ENCODE measurements around the gene ATP5PB.

ATP5PB gene

DNA sequence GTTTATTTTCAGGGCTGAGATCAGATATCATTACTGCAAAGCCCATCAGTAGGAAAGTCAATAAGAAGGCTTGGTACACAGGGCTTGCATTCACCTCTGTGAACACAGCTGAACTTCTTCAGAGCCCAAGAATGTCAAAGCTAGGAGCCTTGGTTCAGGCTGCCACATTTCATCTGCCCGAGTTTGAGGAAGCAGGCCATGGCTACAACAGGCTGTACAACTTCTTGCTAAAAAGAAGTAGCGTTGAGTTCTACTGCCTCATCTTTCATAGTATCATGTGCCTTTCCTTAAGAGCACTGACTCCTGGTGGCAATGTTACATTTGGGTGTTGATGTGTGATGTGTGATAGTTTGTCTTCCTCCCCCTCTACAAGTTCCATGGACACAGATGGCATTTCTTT, 34.6 kb downstream of the ATP5PB start:
- TF ChIP-seq, protein P1, sequence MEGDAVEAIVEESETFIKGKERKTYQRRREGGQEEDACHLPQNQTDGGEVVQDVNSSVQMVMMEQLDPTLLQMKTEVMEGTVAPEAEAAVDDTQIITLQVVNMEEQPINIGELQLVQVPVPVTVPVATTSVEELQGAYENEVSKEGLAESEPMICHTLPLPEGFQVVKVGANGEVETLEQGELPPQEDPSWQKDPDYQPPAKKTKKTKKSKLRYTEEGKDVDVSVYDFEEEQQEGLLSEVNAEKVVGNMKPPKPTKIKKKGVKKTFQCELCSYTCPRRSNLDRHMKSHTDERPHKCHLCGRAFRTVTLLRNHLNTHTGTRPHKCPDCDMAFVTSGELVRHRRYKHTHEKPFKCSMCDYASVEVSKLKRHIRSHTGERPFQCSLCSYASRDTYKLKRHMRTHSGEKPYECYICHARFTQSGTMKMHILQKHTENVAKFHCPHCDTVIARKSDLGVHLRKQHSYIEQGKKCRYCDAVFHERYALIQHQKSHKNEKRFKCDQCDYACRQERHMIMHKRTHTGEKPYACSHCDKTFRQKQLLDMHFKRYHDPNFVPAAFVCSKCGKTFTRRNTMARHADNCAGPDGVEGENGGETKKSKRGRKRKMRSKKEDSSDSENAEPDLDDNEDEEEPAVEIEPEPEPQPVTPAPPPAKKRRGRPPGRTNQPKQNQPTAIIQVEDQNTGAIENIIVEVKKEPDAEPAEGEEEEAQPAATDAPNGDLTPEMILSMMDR (IDR thresholded peaks at IDR 0.05; ENCODE audit: control extremely low read depth, extremely low read depth, low read depth, missing control alignments), result no peak
- no peak for DNase-seq (ENCODE audit: extremely low spot score)
- ChIA-PET CTCF (interaction anchor here (2.1 to 9.7 kb wide), 3 partner anchors 14 to 260 kb away, joined by 5 to 75 read pairs (median 46); no protein-coding TSS in a partner anchor), POLR2A (no interaction called here)

DNA sequence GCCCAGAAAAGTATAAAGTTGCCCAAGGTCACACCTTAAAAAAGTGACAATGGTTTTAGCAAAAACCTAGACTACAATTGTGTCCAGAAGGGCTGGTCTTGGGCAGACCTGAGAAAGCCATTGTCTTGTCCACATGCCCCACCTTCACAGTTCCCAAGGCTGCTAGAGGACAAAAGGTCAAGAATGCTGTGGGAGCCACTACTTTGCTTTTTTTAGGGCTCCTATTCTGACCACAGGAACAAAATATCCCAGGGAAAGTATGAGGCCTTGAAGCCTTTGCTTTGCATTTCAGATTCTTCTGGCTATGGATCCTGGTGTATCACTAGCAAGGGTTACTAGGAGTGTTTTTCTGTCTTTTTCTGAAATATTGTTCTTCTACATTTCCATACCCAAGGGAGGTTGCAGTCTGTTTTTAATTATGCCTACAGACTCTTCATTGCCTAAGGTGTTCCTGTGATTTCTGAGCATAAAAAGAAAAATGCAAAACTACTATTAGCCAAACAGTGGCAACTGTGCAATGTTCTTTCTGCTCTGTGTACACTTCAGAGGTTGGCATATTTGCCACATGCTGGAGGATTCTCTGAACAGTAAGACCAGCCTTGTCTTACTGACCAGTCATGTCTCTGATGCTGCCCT, 35.2 kb downstream of the ATP5PB start:
- TF ChIP-seq, protein P1 (IDR thresholded peaks at IDR 0.05; ENCODE audit: control extremely low read depth, extremely low read depth, low read depth, missing control alignments), result no peak
- no peak for DNase-seq (ENCODE audit: extremely low spot score)
- ChIA-PET CTCF (interaction anchor here (1.7 to 9.7 kb wide), 6 partner anchors 8 to 265 kb away, joined by 4 to 75 read pairs (median 16); no protein-coding TSS in a partner anchor), POLR2A (no interaction called here)

DNA sequence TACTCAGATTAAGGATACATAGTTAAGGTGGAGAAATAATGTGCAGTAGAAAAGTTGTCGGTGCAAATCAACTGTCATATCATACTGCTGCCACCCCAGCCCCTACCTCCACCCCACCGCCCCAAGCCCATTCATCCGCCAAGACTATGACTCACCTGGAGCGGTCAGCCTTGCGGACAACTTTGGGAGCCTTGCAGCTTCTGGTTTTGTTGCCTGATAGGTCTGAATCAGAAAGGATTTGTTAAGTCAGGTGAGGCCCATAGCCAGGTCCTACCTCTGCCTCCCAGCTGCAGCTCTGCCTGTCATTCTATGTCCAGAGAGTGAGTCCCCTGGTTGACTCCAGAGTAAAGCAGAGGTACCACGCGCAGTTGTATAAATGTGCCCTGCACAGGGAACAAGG, 37.2 kb downstream of the ATP5PB start:
- ChIA-PET POLR2A (no interaction called here), CTCF (interaction anchor here (0.9 to 2.3 kb wide), 8 partner anchors 10 to 279 kb away, joined by 3 to 19 read pairs (median 4); no protein-coding TSS in a partner anchor)
- no peak for DNase-seq (ENCODE audit: extremely low spot score)
- TF ChIP-seq, protein P1 (IDR thresholded peaks at IDR 0.05; ENCODE audit: control extremely low read depth, extremely low read depth, low read depth, missing control alignments), result no peak

DNA sequence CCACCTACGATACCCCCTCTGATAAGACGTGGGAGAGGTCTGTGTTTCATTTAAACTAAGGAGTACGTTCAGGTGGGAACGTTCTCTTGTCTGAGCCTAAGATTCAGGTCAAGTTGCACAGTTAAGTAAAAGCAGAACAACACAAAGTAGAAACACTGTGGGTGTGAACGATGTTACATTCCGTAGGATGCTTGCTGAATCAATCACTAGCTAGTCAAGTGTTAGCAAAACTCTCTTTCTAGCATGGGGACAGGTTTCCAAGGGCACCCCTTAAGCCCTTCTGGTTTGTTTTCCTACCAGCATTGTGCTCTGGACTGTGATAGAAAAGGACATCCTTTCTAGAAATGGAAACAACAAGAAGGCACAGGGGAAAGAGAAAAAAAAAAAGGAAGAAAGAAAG, 37.9 kb downstream of the ATP5PB start:
- CTCF ChIA-PET, result interaction anchor here (1.0 kb wide), 1 partner anchor 11 kb away, joined by 3 read pairs; no protein-coding TSS in a partner anchor

DNA sequence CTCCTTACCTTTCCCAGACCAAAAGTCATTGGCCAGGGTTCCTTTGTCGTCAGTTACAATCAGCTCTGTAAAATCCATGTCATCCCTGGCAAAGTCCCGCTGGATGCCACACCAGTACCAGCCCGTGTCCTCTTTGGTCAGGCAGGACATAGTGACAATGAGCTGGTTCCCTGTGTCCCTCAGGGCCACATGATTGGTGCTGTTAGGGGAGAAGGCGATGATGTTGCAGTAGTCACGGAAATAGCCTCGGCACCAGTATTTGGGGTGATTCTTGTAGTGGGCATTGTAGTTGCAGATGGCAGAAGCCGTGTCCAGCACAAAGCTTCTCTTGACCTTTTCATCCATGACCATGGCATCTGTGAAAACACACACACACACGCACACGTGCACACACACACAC, 39.4 kb downstream of the ATP5PB start:
- ChIA-PET POLR2A (no interaction called here), CTCF (interaction anchor here (0.9 to 2.4 kb wide), 2 partner anchors 266 to 280 kb away, joined by 3 to 7 read pairs; no protein-coding TSS in a partner anchor)
- TF ChIP-seq, protein P1 (IDR thresholded peaks at IDR 0.05; ENCODE audit: control extremely low read depth, extremely low read depth, low read depth, missing control alignments), result no peak
- DNase-seq (ENCODE audit: extremely low spot score), result no peak

More for the DNA sequence above, 37.9 kb downstream of the ATP5PB start:
- DNase-seq (ENCODE audit: extremely low spot score), result no peak
- TF ChIP-seq, protein P1 (IDR thresholded peaks at IDR 0.05; ENCODE audit: control extremely low read depth, extremely low read depth, low read depth, missing control alignments), result no peak
- POLR2A ChIA-PET, result no interaction called here

DNA sequence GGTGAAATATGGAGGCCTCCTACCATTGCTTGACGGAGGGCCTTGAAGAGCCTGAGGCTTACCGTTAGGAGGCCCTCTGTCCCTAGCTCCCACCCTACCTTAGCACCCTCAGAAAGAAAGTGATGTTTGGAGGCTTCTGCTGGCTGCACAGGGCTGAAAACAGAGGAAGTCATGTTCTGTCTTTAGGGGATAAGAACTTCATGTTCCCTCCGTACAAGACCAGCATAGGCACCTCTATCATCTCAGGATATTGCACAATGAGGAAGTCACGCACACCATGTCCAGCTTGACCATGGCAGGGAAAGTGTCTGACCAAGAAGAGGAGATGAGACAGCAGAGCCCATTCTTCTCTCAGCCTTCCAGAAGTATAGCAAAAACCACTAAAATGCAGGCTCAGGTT, 40.3 kb downstream of the ATP5PB start:
- ChIA-PET POLR2A (no interaction called here), CTCF (interaction anchor here (1.5 to 2.4 kb wide), 6 partner anchors 7 to 280 kb away, joined by 4 to 19 read pairs (median 6); no protein-coding TSS in a partner anchor)
- DNase-seq (ENCODE audit: extremely low spot score), result no peak
- TF ChIP-seq, protein P1 (IDR thresholded peaks at IDR 0.05; ENCODE audit: control extremely low read depth, extremely low read depth, low read depth, missing control alignments), result no peak
